ENCODE measurements around the gene CENPX. TPM values are rescaled to one million over a fixed set of nuclear protein-coding genes. Genes with fewer than 3 reads are reported as not detected.

CENPX gene
- total and polyA plus RNA-seq, 2 of the 13 experiments (the other 11 are each of a cell fraction or from before 2014, with no cell fraction given) = 92.7 to 170 TPM

DNA sequence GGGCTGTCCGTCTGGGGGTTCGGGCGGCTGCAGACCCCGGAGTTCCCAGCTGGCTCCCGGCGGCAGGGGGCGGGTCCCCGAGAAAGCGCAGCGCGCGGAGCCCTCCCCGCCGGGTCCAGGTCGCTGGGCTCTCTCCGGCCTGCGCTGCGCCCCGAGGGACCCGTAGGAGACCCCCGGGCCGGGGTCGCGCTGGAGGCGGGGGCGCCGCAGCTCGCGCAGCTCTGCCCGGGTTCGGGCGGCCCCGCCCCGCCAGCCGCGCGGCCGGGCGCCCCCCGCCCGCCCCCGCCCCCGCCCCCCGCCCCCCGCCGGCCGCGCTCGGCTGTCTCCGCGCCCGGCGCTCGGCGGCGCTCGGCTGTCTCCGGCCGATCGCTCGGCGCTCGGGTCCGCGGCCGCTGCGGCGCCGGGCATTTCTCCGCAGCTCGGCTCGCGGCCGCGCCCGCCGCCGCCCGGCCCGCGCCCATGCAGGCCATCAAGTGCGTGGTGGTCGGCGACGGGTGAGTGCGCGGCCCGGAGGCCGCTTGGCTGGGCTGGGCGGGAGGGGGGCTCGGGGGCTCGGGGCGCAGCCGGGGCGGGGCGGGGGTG, 8.7 kb upstream of the CENPX start, which contains the start of gene RAC3:
Gene RAC3, plus strand, starts transcription at position 376 of the 582 bp plus-strand sequence. Its CDS starts 84 bp downstream, at position 460.
- H4K20me1 ChIP-seq (ENCODE audit: insufficient read depth, low read length) = peaks cover 12% of the 10 kb centered on the region
- CTCF ChIA-PET (ENCODE audit: low intra/inter-chr PET ratio, low total read pairs) = interaction anchor here (2.3 kb wide), 1 partner anchor 123 kb away, joined by 9 read pairs; no protein-coding TSS in a partner anchor
- no peaks in the 10 kb centered on the region for H3K27me3 ChIP-seq (ENCODE audit: control insufficient read depth in 1 of 2, insufficient read depth in 2 of 2, low read length in 2 of 2)
- H3K9ac ChIP-seq (ENCODE audit: insufficient read depth, low read depth, low read length) = no peak within 1 kb of the TSS
- H3K36me3 ChIP-seq (replicated peaks in 1 of 2; ENCODE audit: control insufficient read depth in 1 of 2, insufficient read depth in 2 of 2, low read length in 2 of 2) = peaks cover 15 to 22% of the 10 kb centered on the region in 2 experiments
- intact Hi-C loops (cut with micrococcal nuclease; ENCODE audit: unreplicated experiment) (no loop called here), in situ Hi-C loops (cut with HindIII; ENCODE audit: extremely low pct_ligation_motif_present, low pct_unique_long_range_greater_than_20kb) (no loop called here)
- peaks cover 7% of the 10 kb centered on the region for H3K79me2 ChIP-seq (ENCODE audit: insufficient read depth, low read length)
- peak within 1 kb of the TSS; percentile 39 for H3K4me2 ChIP-seq (ENCODE audit: low read depth, low read length)
- WGBS (ENCODE audit: low lambda C conversion rate) = 94% methylated on average over 75 of the region's 96 CpGs
- no peak within 1 kb of the TSS for H3K27ac ChIP-seq (ENCODE audit: extremely low read length, insufficient read depth, low read length)
- no peak within 1 kb of the TSS for H2AFZ ChIP-seq (ENCODE audit: low read length)
- ATAC-seq = no peak
- H3K4me1 ChIP-seq (ENCODE audit: insufficient read depth, low read length) = peaks cover 20% of the 10 kb centered on the region
- no peak for DNase-seq (ENCODE audit: low spot score)
- FAIRE-seq = no peak
- POLR2A ChIA-PET = interaction anchor here (1.0 to 1.4 kb wide), 2 partner anchors 8 to 71 kb away, joined by 3 read pairs; partner anchors contain the start of genes CENPX and LRRC45
- no TSS peak for BruUV-seq (replicated peaks)
- TF ChIP-seq YEATS4 (CRISPR knock-in tag; IDR thresholded peaks at IDR 0.05; ENCODE audit: borderline replicate concordance) = no peak
- TF ChIP-seq ZNF768 (CRISPR knock-in tag; IDR thresholded peaks at IDR 0.05) = 0 out of 2 replicates have a peak, but pooled peaks have one; percentile 11
- TF ChIP-seq, protein P1, sequence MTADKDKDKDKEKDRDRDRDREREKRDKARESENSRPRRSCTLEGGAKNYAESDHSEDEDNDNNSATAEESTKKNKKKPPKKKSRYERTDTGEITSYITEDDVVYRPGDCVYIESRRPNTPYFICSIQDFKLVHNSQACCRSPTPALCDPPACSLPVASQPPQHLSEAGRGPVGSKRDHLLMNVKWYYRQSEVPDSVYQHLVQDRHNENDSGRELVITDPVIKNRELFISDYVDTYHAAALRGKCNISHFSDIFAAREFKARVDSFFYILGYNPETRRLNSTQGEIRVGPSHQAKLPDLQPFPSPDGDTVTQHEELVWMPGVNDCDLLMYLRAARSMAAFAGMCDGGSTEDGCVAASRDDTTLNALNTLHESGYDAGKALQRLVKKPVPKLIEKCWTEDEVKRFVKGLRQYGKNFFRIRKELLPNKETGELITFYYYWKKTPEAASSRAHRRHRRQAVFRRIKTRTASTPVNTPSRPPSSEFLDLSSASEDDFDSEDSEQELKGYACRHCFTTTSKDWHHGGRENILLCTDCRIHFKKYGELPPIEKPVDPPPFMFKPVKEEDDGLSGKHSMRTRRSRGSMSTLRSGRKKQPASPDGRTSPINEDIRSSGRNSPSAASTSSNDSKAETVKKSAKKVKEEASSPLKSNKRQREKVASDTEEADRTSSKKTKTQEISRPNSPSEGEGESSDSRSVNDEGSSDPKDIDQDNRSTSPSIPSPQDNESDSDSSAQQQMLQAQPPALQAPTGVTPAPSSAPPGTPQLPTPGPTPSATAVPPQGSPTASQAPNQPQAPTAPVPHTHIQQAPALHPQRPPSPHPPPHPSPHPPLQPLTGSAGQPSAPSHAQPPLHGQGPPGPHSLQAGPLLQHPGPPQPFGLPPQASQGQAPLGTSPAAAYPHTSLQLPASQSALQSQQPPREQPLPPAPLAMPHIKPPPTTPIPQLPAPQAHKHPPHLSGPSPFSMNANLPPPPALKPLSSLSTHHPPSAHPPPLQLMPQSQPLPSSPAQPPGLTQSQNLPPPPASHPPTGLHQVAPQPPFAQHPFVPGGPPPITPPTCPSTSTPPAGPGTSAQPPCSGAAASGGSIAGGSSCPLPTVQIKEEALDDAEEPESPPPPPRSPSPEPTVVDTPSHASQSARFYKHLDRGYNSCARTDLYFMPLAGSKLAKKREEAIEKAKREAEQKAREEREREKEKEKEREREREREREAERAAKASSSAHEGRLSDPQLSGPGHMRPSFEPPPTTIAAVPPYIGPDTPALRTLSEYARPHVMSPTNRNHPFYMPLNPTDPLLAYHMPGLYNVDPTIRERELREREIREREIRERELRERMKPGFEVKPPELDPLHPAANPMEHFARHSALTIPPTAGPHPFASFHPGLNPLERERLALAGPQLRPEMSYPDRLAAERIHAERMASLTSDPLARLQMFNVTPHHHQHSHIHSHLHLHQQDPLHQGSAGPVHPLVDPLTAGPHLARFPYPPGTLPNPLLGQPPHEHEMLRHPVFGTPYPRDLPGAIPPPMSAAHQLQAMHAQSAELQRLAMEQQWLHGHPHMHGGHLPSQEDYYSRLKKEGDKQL (CRISPR knock-in tag; IDR thresholded peaks at IDR 0.05; ENCODE audit: low read depth) = no peak
- no peak for TF ChIP-seq SRY (CRISPR knock-in tag; IDR thresholded peaks at IDR 0.05)
- TF ChIP-seq, protein P2, sequence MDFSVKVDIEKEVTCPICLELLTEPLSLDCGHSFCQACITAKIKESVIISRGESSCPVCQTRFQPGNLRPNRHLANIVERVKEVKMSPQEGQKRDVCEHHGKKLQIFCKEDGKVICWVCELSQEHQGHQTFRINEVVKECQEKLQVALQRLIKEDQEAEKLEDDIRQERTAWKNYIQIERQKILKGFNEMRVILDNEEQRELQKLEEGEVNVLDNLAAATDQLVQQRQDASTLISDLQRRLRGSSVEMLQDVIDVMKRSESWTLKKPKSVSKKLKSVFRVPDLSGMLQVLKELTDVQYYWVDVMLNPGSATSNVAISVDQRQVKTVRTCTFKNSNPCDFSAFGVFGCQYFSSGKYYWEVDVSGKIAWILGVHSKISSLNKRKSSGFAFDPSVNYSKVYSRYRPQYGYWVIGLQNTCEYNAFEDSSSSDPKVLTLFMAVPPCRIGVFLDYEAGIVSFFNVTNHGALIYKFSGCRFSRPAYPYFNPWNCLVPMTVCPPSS (IDR thresholded peaks at IDR 0.05) = no peak
- H3K9me3 ChIP-seq (ENCODE audit: low read length) = no peaks in the 10 kb centered on the region
- H3K4me3 ChIP-seq (replicated peaks in 1 of 3; ENCODE audit: insufficient read depth in 1 of 3, low read depth in 2 of 3, low read length in 3 of 3) = peak within 1 kb of the TSS in 1 of 3 experiments; percentile 21; a peak in 1 of 6 replicates

Data from HepG2 (cell line).